OCI-LY7 (cell line): ENCODE data around the gene TPRG1L. TPM values are rescaled to one million over a fixed set of nuclear protein-coding genes. Genes with fewer than 3 reads are reported as not detected.

Source experiments
- BruUV-seq: library from RNA; stranded (reverse); fragments of 400-500 nt; replicated peaks from 2 replicates; lab custom pipeline; 2021; lab: Mats Ljungman, UMichigan
- CTCF ChIA-PET: fragments of 300-600 bp; sonication (Branson Sonifier 250); formaldehyde crosslinking; loops from one replicate; lab custom pipeline; 2022; ENCODE audit warnings: antibody characterized with exemption; ENCODE audit not compliant: unreplicated experiment; lab: Charles Lee
- POLR2A ChIA-PET: fragments of 300-600 bp; sonication (Branson Sonifier 250); formaldehyde crosslinking; loops from one replicate; lab custom pipeline; 2022; ENCODE audit warnings: antibody characterized with exemption; lab: Charles Lee
- DNase-seq: peaks from one replicate; pipeline ENCODE4 v3.0.0-alpha.2; 2015; ENCODE audit warnings: low spot score
- H2AFZ ChIP-seq: fragments of 200-600 bp; sonication (generic), shearing (Covaris generic); 2 replicates; pipeline ENCODE4 v1.6.1; 2014; ENCODE audit warnings: mild to moderate bottlenecking, antibody characterized with exemption, low read length, moderate library complexity
- H3K27ac ChIP-seq: fragments of 200-600 bp; sonication (generic); 2 replicates; pipeline ENCODE4 v1.5.1; 2014; ENCODE audit warnings: mixed run types, low read depth, mild to moderate bottlenecking, moderate library complexity, low read length, inconsistent platforms; ENCODE audit not compliant: poor library complexity, severe bottlenecking
- H3K36me3 ChIP-seq: fragments of 200-600 bp; sonication (generic); 2 replicates; pipeline ENCODE4 v1.6.1; 2014; ENCODE audit warnings: mild to moderate bottlenecking, antibody characterized with exemption, low read length, moderate library complexity, mixed read lengths; ENCODE audit not compliant: insufficient read depth
- H3K4me1 ChIP-seq: fragments of 200-600 bp; sonication (generic); 2 replicates; pipeline ENCODE4 v1.5.1; 2014; ENCODE audit warnings: mild to moderate bottlenecking, low read length; ENCODE audit not compliant: insufficient read depth, poor library complexity, severe bottlenecking
- H3K4me2 ChIP-seq: fragments of 200-600 bp; sonication (generic); 2 replicates; pipeline ENCODE4 v1.6.1; 2014; ENCODE audit warnings: mild to moderate bottlenecking, low read length
- H3K4me3 ChIP-seq: fragments of 200-600 bp; sonication (generic); 2 replicates; pipeline ENCODE4 v1.5.1; 2014; ENCODE audit warnings: mild to moderate bottlenecking, low read depth, low read length; ENCODE audit not compliant: poor library complexity, severe bottlenecking
- H3K79me2 ChIP-seq: fragments of 200-600 bp; sonication (generic); 2 replicates; pipeline ENCODE4 v1.6.1; 2016; ENCODE audit warnings: low read depth, mild to moderate bottlenecking, low read length, moderate library complexity, mixed read lengths; ENCODE audit not compliant: insufficient read depth
- H3K9me2 ChIP-seq: fragments of 200-600 bp; sonication (generic); 2 replicates; pipeline ENCODE4 v1.6.1; 2016; ENCODE audit warnings: mild to moderate bottlenecking, low read length, mixed read lengths; ENCODE audit not compliant: insufficient read depth
- H3K9me3 ChIP-seq: fragments of 200-600 bp; sonication (generic); 2 replicates; pipeline ENCODE4 v1.6.1; 2014; ENCODE audit warnings: mild to moderate bottlenecking, mixed run types, low read length, mixed read lengths
- H4K20me1 ChIP-seq: fragments of 200-600 bp; sonication (generic); 2 replicates; pipeline ENCODE4 v1.6.1; 2014; ENCODE audit warnings: mild to moderate bottlenecking, antibody characterized with exemption, low read length, moderate library complexity, mixed read lengths; ENCODE audit not compliant: insufficient read depth
- CTCF ChIP-seq: fragments of 200-600 bp; sonication (generic); conservative IDR thresholded peaks from 2 replicates; pipeline ENCODE4 v1.5.1; 2014; ENCODE audit warnings: mild to moderate bottlenecking, antibody characterized with exemption, low read length, moderate library complexity, mixed read lengths
- EZH2phosphoT487 ChIP-seq: fragments of 200-600 bp; sonication (generic); IDR thresholded peaks from 2 replicates; pipeline ENCODE4 v1.6.1; 2018; ENCODE audit warnings: low read depth, borderline replicate concordance, mild to moderate bottlenecking, mixed run types, antibody characterized with exemption, low read length, moderate library complexity, mixed read lengths
- intact Hi-C: fragments of 100-400 bp; cut with micrococcal nuclease; formaldehyde crosslinking; loops from one replicate; pipeline ENCODE4 v1.10.0; 2022; ENCODE audit not compliant: unreplicated experiment
- total RNA-seq, 2 experiments: library from RNA; depleted of rRNA in 1 of 2; stranded (reverse); fragments of >200 nt in 1 of 2; shearing (Covaris generic) in 1 of 2; gene quantifications; 2 replicates each; pipeline ENCODE4 v1.2.3, GENCODE V29; 2014 to 2022

TPRG1L gene
- total RNA-seq, 2 experiments from 2014 or later: 3.1 to 6.8 TPM

GRCh38 chr1:3609016-3609768, 15.6 kb upstream of the TPRG1L start:
- no peaks in the 10 kb centered on the region for H3K4me1 ChIP-seq
- H3K9me2 ChIP-seq: no peaks in the 10 kb centered on the region
- H3K4me2 ChIP-seq: no peak overlapping the region
- TF ChIP-seq CTCF (no peak), EZH2phosphoT487 (no peak)
- no peaks in the 10 kb centered on the region for H3K79me2 ChIP-seq
- no peaks in the 10 kb centered on the region for H3K9me3 ChIP-seq
- H3K27ac ChIP-seq: no peak overlapping the region
- intact Hi-C loops: no loop called here
- H2AFZ ChIP-seq: no peak overlapping the region
- no peak overlapping the region for H3K4me3 ChIP-seq
- CTCF ChIA-PET: no interaction called here
- no peaks in the 10 kb centered on the region for H4K20me1 ChIP-seq
- no TSS peak for BruUV-seq
- POLR2A ChIA-PET: no interaction called here
- DNase-seq: no peak
- H3K36me3 ChIP-seq: no peaks in the 10 kb centered on the region

GRCh38 chr1:3609769-3610526, 14.9 kb upstream of the TPRG1L start:
- TF ChIP-seq CTCF: no peak
- TF ChIP-seq EZH2phosphoT487: no peak
- H3K4me2 ChIP-seq: no peak overlapping the region
- no peak overlapping the region for H3K27ac ChIP-seq
- no peaks in the 10 kb centered on the region for H3K9me2 ChIP-seq
- ChIA-PET CTCF (no interaction called here), POLR2A (no interaction called here)
- no peaks in the 10 kb centered on the region for H3K9me3 ChIP-seq
- no peak overlapping the region for H2AFZ ChIP-seq
- H3K79me2 ChIP-seq: no peaks in the 10 kb centered on the region
- no peak for DNase-seq
- no peaks in the 10 kb centered on the region for H3K4me1 ChIP-seq
- no TSS peak for BruUV-seq
- no peak overlapping the region for H3K4me3 ChIP-seq
- intact Hi-C loops: no loop called here
- H4K20me1 ChIP-seq: no peaks in the 10 kb centered on the region
- H3K36me3 ChIP-seq: no peaks in the 10 kb centered on the region
